ENCODE results near the gene CNTRL.

DNA sequence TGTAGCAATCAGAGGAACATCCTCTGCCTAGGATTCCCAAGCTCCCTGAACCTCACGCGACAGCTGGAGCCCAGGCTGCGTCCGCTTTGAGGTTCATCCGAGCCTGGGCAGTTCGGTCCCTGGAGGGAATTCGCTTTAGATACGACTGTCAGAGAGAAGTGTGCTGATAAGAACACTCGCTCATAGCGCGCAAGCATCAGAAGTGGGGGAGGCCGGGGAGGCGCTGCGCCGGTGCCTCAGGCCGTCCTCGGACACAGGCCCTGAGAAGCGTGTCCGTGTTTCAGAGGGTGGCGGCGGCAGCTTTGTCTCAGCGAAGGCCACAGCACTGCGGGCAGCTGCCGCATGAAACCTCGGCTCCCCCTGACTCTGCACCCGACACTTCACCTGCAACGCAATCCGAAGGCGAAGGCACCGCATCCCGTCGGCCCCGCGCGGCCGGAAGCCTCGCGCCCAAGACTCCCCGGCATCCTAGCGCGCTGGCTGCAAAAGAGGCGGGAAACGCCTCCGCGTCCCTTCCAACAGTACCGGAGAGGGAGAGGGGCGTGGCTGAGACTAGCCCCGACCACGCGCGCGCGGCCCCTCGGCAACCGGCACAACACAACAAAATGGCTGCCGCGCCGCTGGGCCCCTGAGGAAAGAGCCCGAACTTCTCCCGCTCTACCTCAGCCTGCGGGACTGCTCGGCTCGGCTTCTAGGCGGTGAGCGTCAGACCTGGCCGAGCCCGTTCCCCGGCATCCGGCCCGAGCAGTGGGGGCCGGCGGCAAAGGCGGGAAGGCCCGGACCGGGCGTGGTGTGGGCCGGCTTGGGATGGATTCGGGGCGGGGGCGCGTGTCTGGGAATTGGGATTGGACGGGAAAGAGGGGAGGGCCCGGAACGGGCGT, at the start of gene CNTRL:
- TF ChIP-seq, protein P1, sequence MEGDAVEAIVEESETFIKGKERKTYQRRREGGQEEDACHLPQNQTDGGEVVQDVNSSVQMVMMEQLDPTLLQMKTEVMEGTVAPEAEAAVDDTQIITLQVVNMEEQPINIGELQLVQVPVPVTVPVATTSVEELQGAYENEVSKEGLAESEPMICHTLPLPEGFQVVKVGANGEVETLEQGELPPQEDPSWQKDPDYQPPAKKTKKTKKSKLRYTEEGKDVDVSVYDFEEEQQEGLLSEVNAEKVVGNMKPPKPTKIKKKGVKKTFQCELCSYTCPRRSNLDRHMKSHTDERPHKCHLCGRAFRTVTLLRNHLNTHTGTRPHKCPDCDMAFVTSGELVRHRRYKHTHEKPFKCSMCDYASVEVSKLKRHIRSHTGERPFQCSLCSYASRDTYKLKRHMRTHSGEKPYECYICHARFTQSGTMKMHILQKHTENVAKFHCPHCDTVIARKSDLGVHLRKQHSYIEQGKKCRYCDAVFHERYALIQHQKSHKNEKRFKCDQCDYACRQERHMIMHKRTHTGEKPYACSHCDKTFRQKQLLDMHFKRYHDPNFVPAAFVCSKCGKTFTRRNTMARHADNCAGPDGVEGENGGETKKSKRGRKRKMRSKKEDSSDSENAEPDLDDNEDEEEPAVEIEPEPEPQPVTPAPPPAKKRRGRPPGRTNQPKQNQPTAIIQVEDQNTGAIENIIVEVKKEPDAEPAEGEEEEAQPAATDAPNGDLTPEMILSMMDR (IDR thresholded peaks at IDR 0.05), result no peak
- TF ChIP-seq EZH2 (IDR thresholded peaks at IDR 0.05; ENCODE audit: borderline replicate concordance, insufficient read depth, low read depth, low read length, poor library complexity, severe bottlenecking), result no peak
